HG03097 (cell line): ENCODE measurements around the gene ALDH3B2.
"Not testable (repeated sequence)": the region's sequence is repeated elsewhere in the genome, so short reads cannot be mapped to it uniquely, and the experiment has no call there.

Experiments used
- ATAC-seq: cut with Tn5 transposase; IDR thresholded peaks from one replicate; pipeline ENCODE4 v1.9.1; 2021; ENCODE audit not compliant: unreplicated experiment, low FRiP score

ALDH3B2 gene

GRCh38 chr11:67645521-67646461 lies 28.6 kb downstream of the ALDH3B2 start:
- ATAC-seq: no peak

GRCh38 chr11:67644472-67645418 lies 29.7 kb downstream of the ALDH3B2 start:
- no peak for ATAC-seq

GRCh38 chr11:67644042-67644441 lies 30.4 kb downstream of the ALDH3B2 start:
- no peak for ATAC-seq

- ATAC-seq: no peak
Measured at GRCh38 chr11:67642173-67643120, 32.0 kb downstream of the ALDH3B2 start.

GRCh38 chr11:67641338-67642172 lies 32.9 kb downstream of the ALDH3B2 start:
- ATAC-seq: no peak

- no peak for ATAC-seq
Measured at GRCh38 chr11:67640758-67641337, 33.6 kb downstream of the ALDH3B2 start.

- no peak for ATAC-seq
Measured at GRCh38 chr11:67640021-67640757, 34.2 kb downstream of the ALDH3B2 start.

GRCh38 chr11:67639438-67639859 lies 35.0 kb downstream of the ALDH3B2 start, which contains the start of gene TBX10:
TBX10 (minus strand) TSS chr11:67639763; CDS start chr11:67639472, 291 bp downstream.
- ATAC-seq: no peak

- ATAC-seq: no peak
Measured at GRCh38 chr11:67638535-67639437, 35.6 kb downstream of the ALDH3B2 start.

- ATAC-seq: not testable (repeated sequence)
Measured at GRCh38 chr11:67637441-67637840, 37.0 kb downstream of the ALDH3B2 start.

GRCh38 chr11:67636962-67637361 lies 37.5 kb downstream of the ALDH3B2 start:
- no peak for ATAC-seq

- ATAC-seq: no peak
Measured at GRCh38 chr11:67635231-67635521, 39.2 kb downstream of the ALDH3B2 start.

- ATAC-seq: no peak
Measured at GRCh38 chr11:67634366-67635230, 39.8 kb downstream of the ALDH3B2 start.

- ATAC-seq: no peak
Measured at GRCh38 chr11:67633758-67634365, 40.6 kb downstream of the ALDH3B2 start.

- no peak for ATAC-seq
Measured at GRCh38 chr11:67632982-67633755, 41.3 kb downstream of the ALDH3B2 start.
